Measurements from ENCODE around the gene PLCB1.

The PLCB1 gene

DNA sequence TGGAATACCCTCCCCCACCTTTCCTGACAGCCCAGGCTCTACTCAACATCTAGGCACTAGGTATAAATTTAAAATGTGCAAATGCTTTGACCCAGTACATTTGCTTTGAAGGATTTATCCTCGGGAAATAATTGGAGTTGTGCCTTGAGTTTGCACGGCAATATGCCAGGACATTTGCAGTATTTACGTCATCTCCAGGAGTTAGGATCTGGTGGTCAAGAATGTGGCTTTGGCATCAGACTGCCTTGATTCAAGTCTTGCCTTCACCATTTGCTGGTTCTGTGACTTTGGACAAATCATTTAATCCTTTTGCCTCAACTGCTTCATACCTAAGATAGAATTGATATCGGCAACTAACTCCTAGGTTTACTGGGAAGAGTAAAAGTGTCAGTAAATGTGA is 169.6 kb downstream of the PLCB1 start:
- DNase-seq (ENCODE audit: low spot score): no peak

DNA sequence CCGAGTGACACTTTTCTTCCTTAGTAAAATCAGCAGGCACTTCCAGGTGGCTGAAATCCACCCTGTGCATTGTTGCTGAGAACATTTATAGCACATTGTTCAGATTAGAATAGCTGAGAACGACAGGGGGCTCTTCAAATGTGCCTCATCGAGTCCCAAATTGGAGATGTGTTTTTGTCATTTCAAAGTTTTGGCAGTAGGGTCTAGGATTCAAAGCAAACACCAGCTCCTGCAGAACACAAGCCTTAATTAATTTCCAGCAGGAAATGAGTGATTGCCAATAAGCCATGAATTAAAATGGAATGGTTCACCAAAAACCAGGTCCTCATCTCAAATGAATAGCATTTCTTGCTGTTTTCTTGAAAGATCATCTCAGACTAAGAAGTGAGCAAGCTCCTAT is 171.6 kb downstream of the PLCB1 start:
- no peak for DNase-seq (ENCODE audit: low spot score)

DNA sequence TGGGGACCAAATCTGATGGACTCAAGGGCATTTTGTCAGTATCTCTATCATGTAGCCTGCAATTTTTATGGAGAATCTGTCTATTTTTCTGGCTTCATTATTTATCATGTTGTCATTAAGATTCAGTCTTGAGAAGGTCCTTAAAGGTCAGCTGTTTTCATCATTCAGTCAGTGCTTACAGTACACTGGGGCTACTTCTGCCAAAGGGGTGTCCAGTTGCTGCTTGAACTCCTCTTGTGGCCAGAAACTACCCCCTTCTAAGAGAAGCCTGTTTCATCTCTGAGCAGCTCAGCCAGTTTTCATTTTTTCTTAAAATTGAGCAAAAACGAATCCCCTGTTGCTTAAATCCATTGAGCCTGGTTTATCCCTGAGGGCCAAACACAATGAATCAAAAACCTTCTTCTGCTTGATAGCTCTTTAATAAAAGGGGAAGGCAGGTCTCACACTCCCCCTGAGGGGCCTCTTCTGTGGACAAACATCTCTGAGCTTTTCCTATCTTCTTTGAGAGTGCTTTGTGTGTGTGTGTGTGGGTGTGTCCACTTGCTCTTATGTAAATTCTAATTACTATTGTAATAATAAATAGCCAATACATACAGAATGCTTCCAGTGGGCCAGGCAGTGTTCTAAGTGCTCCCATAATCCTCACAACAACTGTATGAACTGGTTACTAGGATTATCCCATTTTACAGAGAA is 172.2 kb downstream of the PLCB1 start:
- no peak for DNase-seq (ENCODE audit: low spot score)

GRCh38 chr20:8305449-8305978 is 173.4 kb downstream of the PLCB1 start:
- peak; percentile 42 for DNase-seq (ENCODE audit: low spot score)

- no peak for DNase-seq (ENCODE audit: low spot score)
Measured at GRCh38 chr20:8306937-8307336, 174.9 kb downstream of the PLCB1 start.

DNA sequence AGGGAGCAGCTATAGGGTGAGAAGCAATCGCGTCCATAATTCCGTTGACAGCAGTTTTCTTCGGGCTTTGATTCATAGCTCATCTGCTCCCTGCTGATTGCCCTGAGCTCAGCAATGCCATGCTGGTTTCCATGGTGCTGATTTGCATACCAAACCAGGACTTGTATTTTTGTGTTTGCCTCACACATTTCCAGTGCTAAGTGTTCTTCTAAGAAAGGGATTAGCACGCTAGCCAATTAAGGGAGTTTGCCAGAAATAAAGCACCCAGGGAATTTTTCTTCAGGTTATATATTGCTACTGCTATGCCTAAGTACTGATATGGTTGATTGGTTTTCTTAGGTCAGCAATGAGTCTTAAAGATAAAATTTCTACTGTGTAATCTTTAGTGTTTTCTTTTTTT is 177.6 kb downstream of the PLCB1 start:
- no peak for DNase-seq (ENCODE audit: low spot score)

DNA sequence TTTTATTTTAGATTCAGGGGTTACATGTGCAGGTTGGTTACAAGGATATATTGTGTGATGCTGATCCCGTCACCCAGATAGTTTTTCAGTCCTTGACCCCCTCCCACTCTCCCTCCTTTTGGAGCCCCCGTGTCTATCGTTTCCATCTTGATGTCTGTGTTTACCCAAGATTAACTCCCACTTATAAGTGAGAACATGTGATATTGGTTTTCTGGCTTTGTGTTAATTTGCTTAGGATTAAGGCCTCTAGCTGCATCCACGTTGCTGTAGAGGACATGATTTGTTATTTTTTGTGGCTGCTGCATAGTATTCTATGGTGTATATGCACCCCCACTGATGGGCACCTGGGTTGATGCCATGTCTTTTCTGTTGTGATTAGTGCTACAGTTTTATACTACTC is 178.6 kb downstream of the PLCB1 start:
- no peak for DNase-seq (ENCODE audit: low spot score)

- no peak for DNase-seq (ENCODE audit: low spot score)
Measured at GRCh38 chr20:8313073-8313472, 181.0 kb downstream of the PLCB1 start.

DNA sequence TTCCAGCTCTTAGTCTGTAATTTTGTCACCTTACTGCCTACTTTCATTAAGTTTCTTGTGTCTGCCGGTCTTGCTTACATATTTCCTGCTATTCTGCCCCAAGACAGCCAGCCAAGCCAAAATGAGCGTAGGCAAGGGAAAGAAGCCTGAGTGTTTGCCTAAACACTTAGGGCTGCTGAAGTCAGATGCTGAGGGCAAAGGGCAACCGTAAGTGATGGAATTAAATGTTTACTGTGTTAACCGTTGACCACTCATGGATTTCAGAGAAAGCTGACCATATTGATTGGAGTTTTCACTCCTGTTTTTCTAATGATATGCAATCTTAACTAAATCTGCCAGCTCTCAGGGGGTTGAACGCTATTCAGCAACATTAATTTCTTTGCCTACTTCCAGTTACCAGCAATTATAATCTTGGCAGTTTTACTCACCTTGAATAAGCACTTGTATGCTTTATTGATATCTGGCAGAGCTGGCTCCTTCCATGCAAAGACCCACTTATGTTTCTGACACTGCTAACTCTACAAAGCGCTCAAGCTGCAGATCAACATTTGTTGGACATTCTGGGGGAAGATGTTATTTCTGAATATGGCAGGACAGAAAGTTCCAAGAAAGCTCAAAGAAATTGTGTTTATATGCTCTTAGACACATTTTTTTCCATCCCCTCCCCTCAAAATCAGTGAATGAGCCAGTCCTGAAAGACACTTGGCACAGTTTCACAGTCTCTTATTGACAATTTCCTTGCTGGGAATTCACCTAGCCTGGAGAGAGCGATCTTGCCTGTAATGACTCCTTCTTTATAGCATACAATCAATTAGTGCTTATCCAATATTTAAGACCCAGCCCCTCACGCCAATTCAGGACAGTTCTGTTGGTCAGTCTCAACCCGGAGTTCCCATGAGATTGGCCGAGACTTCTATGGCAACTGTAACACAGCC is 183.8 kb downstream of the PLCB1 start:
- no peak for DNase-seq (ENCODE audit: low spot score)

GRCh38 chr20:8317448-8317847 is 185.4 kb downstream of the PLCB1 start:
- DNase-seq (ENCODE audit: low spot score): no peak

DNA sequence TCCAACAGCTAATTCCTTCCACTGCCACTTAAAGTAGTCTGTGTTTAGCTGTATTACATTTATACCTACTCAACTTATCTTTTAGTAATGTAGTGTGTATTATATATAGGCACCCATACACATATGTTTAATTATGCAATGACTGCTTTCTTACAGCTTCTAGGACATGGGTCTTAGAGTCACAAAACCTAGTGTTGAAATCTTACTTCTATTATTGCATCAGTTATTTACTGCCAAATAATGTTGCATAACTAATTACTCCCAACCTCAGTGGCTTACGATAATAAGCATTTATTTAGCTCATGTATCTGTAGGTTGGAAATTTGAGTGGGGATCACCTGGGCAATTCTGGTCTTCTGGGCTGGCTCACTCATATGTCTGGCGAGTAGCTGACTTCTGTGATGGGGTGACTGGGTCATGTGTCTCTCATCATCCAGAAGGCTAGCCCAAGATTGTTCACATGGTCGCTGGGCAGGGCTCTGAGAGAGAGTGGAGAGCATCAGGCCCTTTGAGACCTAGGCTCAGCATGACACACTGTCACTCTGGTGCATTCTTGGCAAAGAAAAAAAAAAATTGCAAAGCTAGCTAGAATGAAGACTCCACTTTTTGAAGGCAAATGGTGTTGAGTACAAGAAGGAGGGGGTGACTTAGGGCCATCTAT is 187.0 kb downstream of the PLCB1 start:
- DNase-seq (ENCODE audit: low spot score): no peak

DNA sequence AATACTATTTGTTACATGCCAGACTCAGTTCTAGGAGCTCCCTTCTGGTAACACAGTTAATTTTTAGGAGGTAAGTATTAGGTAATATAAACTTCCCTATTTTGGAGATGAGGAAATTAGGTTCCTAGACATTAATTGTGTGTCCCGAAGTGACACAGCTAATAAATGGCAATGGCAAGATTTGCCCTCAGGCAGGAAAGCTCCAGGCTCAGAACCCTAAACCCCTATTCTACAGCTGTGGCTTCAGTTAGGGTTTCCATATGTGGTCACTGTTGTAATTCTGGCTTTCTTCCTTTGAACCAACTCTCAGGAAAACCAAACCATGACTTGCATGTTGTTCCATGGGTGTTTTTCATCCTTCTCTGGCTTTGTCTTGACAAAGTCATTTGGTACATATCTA is 188.2 kb downstream of the PLCB1 start:
- no peak for DNase-seq (ENCODE audit: low spot score)

- DNase-seq (ENCODE audit: low spot score): no peak
Measured at GRCh38 chr20:8321001-8321400, 188.9 kb downstream of the PLCB1 start.

DNA sequence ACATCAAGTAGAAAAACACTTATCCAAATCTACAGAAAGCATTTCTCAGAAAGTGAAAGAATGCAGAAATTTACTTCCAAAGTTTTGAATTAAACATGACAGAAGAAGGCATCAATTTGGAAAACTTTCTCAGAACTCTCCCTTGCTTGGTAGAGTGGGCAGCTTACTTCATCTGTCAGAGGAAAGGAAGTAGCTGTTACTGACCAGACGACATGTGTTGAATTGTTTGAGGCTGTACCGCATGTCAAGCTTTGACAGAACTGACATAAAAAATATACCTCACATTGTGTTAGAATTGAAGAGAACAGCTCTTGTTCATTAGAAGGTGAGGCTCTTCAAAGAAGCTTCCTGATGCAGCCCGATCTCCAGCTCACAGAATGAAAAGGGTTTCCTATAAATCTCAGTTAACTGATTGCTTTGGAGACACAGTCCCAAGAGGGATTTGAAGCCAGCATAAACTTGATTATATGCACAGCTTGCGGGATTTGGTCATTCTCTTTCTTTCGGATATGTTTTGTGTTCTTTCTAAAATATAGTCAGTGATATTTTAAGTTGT is 190.7 kb downstream of the PLCB1 start:
- no peak for DNase-seq (ENCODE audit: low spot score)

DNA sequence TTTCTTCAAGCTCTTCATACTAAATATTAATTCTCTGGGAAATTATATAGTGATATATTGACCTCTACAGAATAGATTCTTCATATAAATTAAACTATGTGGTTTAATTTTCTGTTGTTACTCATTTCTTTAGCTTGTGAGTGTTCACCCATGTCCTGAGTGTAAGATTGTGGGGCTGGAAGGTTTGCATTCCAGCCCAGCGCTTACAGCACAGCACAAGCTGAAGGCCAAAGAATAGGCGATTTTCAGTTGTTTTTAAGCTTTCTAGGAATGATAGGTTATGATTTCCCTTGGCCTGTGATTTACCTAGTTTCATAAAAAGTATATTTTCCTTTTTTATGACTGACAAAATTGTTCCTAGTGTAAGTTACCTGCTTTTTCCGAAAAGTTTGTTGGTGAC is 194.1 kb downstream of the PLCB1 start:
- no peak for DNase-seq (ENCODE audit: low spot score)

GRCh38 chr20:8326899-8327298 is 194.8 kb downstream of the PLCB1 start:
- DNase-seq (ENCODE audit: low spot score): no peak

DNA sequence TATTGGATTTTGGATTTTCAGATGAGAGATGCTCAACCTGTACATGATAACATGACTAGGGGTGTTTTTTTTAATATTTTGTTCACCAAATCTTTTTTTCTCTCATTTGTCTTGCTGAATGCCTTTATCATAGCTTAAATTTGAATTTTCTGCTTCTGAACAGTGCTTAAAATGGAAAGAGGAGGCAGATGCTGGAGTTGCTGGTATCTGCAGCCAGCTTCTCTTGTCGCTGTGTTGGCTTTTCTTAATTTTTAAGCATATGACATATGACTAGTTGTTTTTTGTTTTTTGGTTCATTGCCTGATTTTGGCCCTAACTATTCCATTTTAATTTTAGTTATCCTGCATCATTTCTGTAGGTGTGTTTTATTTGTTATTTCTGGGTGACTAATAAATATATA is 196.1 kb downstream of the PLCB1 start:
- DNase-seq (ENCODE audit: low spot score): no peak

- no peak for DNase-seq (ENCODE audit: low spot score)
Measured at GRCh38 chr20:8330319-8330784, 198.3 kb downstream of the PLCB1 start.

DNA sequence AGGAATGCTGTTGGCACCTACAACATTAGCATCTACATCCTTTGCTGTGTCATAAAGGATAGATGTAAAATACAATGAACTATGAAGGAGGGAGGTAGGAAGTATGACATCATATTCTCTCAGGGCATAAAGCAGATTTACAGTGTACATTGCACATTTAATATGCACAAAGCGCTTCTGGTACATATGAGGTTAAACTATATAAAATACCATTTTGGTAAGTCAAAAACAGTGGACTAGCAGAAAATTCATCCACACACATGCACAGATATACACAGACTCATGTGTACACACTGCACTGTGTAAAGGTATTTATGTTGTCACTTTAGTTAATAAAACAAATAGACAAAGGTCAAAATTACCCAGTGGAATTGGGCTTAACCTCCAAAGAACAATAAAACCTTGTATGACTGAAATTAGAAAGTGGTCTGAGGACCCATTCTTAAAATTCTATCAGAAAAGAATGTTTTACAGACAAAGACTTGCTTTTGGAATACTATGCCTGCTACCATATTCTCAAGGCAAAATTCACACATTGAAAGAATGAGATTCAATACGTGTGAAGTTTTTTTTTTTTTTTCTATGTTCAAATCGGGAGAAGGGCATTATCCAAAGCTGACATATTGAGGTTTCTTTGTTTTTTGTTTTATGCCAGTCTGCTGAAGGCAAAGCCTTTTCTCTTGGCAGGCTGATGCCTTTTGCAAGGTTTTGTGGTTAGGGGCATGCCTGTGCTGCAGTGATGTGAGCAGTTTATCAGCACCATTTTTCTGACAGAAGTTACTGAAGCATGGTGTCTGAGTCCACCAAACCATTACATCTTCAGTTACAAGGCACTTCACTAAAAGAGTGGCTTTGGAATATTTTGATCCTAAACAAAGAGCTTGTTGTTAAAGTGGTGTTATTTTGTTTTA is 199.0 kb downstream of the PLCB1 start:
- DNase-seq (ENCODE audit: low spot score): no peak

DNA sequence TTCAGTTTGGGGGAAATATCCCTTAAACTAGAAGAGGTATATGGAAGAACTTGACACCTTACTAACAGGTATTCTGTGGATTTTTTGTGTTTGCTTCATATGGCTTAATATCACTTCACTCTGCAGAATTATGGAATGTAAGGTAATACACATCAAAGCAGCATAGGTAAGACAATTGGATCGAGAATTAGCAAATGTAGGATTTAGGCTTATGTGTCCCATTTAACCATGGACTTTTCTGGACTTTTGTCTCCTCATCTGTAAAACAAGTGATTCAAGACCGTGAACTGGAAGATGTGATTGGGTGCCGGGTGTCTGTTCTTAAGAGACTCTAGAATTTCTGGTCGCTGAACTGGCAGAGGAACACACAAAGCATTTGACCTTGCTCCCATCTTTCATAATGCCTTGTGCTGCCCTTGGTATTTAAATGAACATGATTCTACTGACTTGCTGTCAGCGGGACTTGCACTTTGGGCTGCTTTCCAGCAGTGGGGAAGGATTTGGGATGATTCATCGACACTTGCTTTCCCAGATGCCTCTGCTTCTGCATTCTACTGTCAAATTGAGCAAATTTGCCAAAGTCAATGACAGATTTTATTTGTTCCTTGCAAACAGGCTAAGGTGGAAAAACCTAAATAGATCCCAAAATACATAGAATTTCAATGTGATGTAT is 199.8 kb downstream of the PLCB1 start:
- no peak for DNase-seq (ENCODE audit: low spot score)

DNA sequence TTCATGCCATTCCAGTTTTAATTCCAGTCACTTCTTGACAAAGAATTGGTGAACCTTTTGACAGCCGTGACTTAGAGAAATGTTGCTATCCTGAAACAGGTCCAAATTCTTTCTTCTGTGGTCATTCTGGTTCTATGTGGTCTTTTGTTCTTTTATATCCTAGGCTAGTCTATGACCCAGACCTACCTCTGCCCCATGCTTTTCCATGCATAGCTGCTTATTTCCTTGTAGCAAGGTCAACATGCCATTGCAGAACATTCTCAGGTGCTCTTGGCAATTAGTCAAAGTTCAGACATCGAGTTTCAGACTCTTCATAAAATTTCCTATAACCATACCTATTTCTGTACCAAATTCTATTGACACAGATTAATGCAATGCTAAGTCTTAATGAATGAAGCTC is 202.6 kb downstream of the PLCB1 start:
- DNase-seq (ENCODE audit: low spot score): no peak
